ENCODE data around the gene ARHGEF33. TPM values are rescaled to one million over a fixed set of nuclear protein-coding genes. Genes with fewer than 3 reads are reported as not detected.
A peak's percentile ranks its signal among the peaks of the same experiment; 100 is the strongest.

Gene ARHGEF33
- total and polyA plus RNA-seq, 2 experiments from 2014 or later, result 0.10 to 1.8 TPM

- peaks cover 21% of the 10 kb centered on the region for H3K4me1 ChIP-seq (ENCODE audit: insufficient read depth)
- peaks cover 3% of the 10 kb centered on the region; the same call in 1 of the 2 replicates for H3K9me2 ChIP-seq (ENCODE audit: insufficient read depth)
- H3K79me2 ChIP-seq (replicated peaks; ENCODE audit: insufficient read depth), result no peaks in the 10 kb centered on the region
- peaks cover 12% of the 10 kb centered on the region for H3K36me3 ChIP-seq (ENCODE audit: insufficient read depth)
- H2AFZ ChIP-seq, result no peak overlapping the region
- no peak overlapping the region for H3K27ac Mint-ChIP-seq
- TF ChIP-seq CTCF (conservative IDR thresholded peaks at IDR 0.05; ENCODE audit: low read depth in 2 of 2) (no peak), CREB1 (CRISPR knock-in tag; IDR thresholded peaks at IDR 0.05; ENCODE audit: low read depth) (no peak), JUNB (IDR thresholded peaks at IDR 0.05; ENCODE audit: unreplicated experiment) (no peak)
- H3K9me3 Mint-ChIP-seq, result no peaks in the 10 kb centered on the region
- H3K27me3 ChIP-seq (ENCODE audit: insufficient read depth), result no peaks in the 10 kb centered on the region
- peaks cover 11% of the 10 kb centered on the region for H3K4me1 Mint-ChIP-seq
- ATAC-seq (no peak), DNase-seq (ENCODE audit: low spot score) (no peak)
- no peaks in the 10 kb centered on the region; the same call in 1 of the 2 replicates for H3F3A ChIP-seq (replicated peaks; ENCODE audit: low read depth)
- no peaks in the 10 kb centered on the region for H4K20me1 ChIP-seq (replicated peaks; ENCODE audit: insufficient read depth)
- H3K4me2 ChIP-seq, result no peak overlapping the region
- no peaks in the 10 kb centered on the region for H3K27me3 Mint-ChIP-seq (ENCODE audit: insufficient read depth, low read depth, poor library complexity)
- H3K4me3 ChIP-seq, result no peak overlapping the region
- peaks cover 40% of the 10 kb centered on the region for H3K36me3 Mint-ChIP-seq (ENCODE audit: low read depth)
- H3K4me3 Mint-ChIP-seq, result no peak overlapping the region
- H3K27ac ChIP-seq (ENCODE audit: low read depth), result 0 out of 2 replicates have a peak overlapping the region, but pooled peaks have one; percentile 15
Observed at GRCh38 chr2:39000552-39000951, 110.9 kb downstream of the ARHGEF33 start.

DNA sequence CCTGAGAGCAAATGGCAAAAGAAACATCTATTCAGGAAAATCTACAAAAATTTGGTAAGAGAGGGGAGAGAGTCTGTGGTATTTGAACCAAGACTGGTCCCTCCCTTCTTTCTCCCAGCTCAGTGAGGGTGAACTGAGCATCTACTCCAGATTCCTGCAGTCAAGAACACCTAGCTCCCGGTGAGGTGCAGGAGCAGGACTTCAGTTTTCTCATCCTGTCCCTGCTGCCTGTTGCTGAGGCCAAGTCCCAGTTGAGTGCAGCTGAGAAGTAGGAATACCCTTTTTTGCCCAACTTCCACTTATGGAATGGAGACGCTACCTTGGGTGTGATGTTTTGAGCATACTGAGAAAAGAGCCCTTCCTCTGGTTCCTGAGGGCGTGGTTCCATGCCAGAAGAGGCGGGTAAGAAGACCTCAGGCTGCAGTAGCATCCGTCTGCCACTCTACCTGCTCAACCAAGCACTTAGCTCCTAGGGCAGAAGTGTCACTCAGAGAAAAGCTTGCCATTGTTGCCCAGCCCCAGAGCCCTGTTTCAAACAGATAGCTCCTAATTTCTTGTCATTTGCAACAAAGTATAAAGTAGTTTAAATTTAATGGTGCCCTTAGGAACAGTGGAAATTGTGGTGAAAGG lies 118.3 kb downstream of the ARHGEF33 start:
- Histone ChIP-seq H3K4me3 (no peak overlapping the region), H4K20me1 (replicated peaks; ENCODE audit: insufficient read depth) (no peaks in the 10 kb centered on the region), H3K27me3 (ENCODE audit: insufficient read depth) (no peaks in the 10 kb centered on the region), H3K4me2 (peak overlapping the region; percentile 33; the same call in 1 of the 2 replicates), H3K4me1 (ENCODE audit: insufficient read depth) (peaks cover 25% of the 10 kb centered on the region), H2AFZ (no peak overlapping the region), H3K9me2 (ENCODE audit: insufficient read depth) (no peaks in the 10 kb centered on the region), H3F3A (replicated peaks; ENCODE audit: low read depth) (0 out of 2 replicates have a peak, but pooled peaks cover 4% of the 10 kb centered on the region), H3K27ac (ENCODE audit: low read depth) (0 out of 2 replicates have a peak overlapping the region, but pooled peaks have one; percentile 39), H3K36me3 (ENCODE audit: insufficient read depth) (peaks cover 18% of the 10 kb centered on the region), H3K79me2 (replicated peaks; ENCODE audit: insufficient read depth) (no peaks in the 10 kb centered on the region)
- no peak overlapping the region for H3K4me3 Mint-ChIP-seq
- H3K27ac Mint-ChIP-seq, result peak overlapping the region; percentile 37; the same call in 1 of the 2 replicates
- ATAC-seq (peak; percentile 97), DNase-seq (ENCODE audit: low spot score) (peak; percentile 50)
- no peak for TF ChIP-seq EZH2 (IDR thresholded peaks at IDR 0.05; ENCODE audit: low read depth, unreplicated experiment)
- no peaks in the 10 kb centered on the region for H3K9me3 Mint-ChIP-seq
- peaks cover 28% of the 10 kb centered on the region for H3K36me3 Mint-ChIP-seq (ENCODE audit: low read depth)
- peaks cover 18% of the 10 kb centered on the region for H3K4me1 Mint-ChIP-seq
- no peaks in the 10 kb centered on the region for H3K27me3 Mint-ChIP-seq (ENCODE audit: insufficient read depth, low read depth, poor library complexity)

- H3K9me2 ChIP-seq (ENCODE audit: insufficient read depth), result no peaks in the 10 kb centered on the region
- Mint-ChIP-seq H3K36me3 (ENCODE audit: low read depth) (peaks cover 28% of the 10 kb centered on the region), H3K4me3 (no peak overlapping the region), H3K4me1 (peaks cover 18% of the 10 kb centered on the region), H3K27me3 (ENCODE audit: insufficient read depth, low read depth, poor library complexity) (no peaks in the 10 kb centered on the region), H3K9me3 (no peaks in the 10 kb centered on the region), H3K27ac (0 out of 2 replicates have a peak overlapping the region, but pooled peaks have one; percentile 37)
- H3K27me3 ChIP-seq (ENCODE audit: insufficient read depth), result no peaks in the 10 kb centered on the region
- H3K36me3 ChIP-seq (ENCODE audit: insufficient read depth), result peaks cover 18% of the 10 kb centered on the region
- ATAC-seq, result peak; percentile 48
- H3K27ac ChIP-seq (ENCODE audit: low read depth), result 0 out of 2 replicates have a peak overlapping the region, but pooled peaks have one; percentile 39
- no peaks in the 10 kb centered on the region for H3K79me2 ChIP-seq (replicated peaks; ENCODE audit: insufficient read depth)
- no peak for DNase-seq (ENCODE audit: low spot score)
- H2AFZ ChIP-seq, result no peak overlapping the region
- 0 out of 2 replicates have a peak, but pooled peaks cover 4% of the 10 kb centered on the region for H3F3A ChIP-seq (replicated peaks; ENCODE audit: low read depth)
- H3K4me3 ChIP-seq, result no peak overlapping the region
- H3K4me2 ChIP-seq, result 0 out of 2 replicates have a peak overlapping the region, but pooled peaks have one; percentile 33
- peaks cover 25% of the 10 kb centered on the region for H3K4me1 ChIP-seq (ENCODE audit: insufficient read depth)
- no peaks in the 10 kb centered on the region for H4K20me1 ChIP-seq (replicated peaks; ENCODE audit: insufficient read depth)
- TF ChIP-seq NANOG (IDR thresholded peaks at IDR 0.05; ENCODE audit: borderline replicate concordance) (no peak), CREB1 (CRISPR knock-in tag; IDR thresholded peaks at IDR 0.05; ENCODE audit: low read depth) (no peak), CTCF (conservative IDR thresholded peaks at IDR 0.05; ENCODE audit: low read depth in 2 of 2) (no peak), POLR2AphosphoS5 (IDR thresholded peaks at IDR 0.05; ENCODE audit: low read depth) (no peak), ZNF331 (CRISPR knock-in tag; IDR thresholded peaks at IDR 0.05; ENCODE audit: low read depth) (no peak), STAT1 (IDR thresholded peaks at IDR 0.05; ENCODE audit: unreplicated experiment) (no peak), EZH2phosphoT487 (IDR thresholded peaks at IDR 0.05; ENCODE audit: unreplicated experiment) (no peak), ZNF114 (CRISPR knock-in tag; IDR thresholded peaks at IDR 0.05) (no peak)
Observed at GRCh38 chr2:39008665-39009064, 119.0 kb downstream of the ARHGEF33 start.

Measured in GM23338 (cell line).